GM21529 (cell line): Measurements from ENCODE around the gene DIS3L2.
"Not testable (repeated sequence)": the region's sequence is repeated elsewhere in the genome, so short reads cannot be mapped to it uniquely, and the experiment has no call there.

Experiments used
- ATAC-seq: cut with Tn5 transposase; IDR thresholded peaks from one replicate; pipeline ENCODE4 v1.9.1; 2021; ENCODE audit not compliant: unreplicated experiment

DIS3L2 gene

DNA sequence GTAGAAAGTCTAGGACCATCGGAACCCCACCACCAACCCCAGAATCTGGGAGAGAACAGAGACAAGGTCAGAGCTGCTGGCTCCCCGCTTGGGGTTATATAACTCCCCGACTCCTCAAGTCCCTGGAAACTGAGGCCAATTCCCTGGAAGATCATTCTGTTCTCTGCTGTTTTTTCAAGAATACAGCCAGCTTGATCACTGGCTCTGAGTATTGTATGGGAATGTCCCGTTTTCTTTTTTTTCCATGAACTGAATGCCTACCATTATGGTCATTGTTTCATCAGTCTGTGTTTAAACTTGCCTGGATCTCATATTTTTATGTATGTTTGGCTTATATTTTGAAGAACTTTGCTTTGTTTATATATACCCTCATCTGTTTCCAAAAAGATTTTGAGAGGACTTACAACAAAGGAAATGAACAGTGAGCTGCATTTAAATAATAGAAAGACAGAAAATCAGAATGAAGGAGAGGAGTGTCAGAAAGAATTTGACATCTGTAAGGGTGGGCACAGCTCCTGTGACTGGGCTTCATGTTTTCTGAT lies 327.0 kb downstream of the DIS3L2 start:
- no peak for ATAC-seq

DNA sequence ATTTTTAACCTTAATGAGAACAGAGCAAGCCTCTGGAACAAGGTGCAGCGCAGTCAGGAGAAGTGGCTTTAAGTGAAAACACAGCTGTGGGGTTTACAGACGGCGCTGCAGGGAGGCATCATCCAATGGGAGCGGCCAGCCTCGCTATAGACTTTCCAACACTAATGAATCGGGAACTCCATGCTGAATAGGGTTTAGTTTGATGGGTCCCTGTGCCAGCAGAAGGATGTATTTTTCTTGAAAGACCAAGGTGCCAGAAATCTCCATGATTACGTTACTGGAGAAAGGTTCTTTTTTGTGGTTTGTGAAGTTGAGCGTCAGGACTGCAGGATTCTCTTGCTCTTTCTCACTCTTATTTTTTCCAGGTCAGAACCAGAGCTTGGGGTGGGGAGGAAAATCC lies 329.2 kb downstream of the DIS3L2 start:
- no peak for ATAC-seq

DNA sequence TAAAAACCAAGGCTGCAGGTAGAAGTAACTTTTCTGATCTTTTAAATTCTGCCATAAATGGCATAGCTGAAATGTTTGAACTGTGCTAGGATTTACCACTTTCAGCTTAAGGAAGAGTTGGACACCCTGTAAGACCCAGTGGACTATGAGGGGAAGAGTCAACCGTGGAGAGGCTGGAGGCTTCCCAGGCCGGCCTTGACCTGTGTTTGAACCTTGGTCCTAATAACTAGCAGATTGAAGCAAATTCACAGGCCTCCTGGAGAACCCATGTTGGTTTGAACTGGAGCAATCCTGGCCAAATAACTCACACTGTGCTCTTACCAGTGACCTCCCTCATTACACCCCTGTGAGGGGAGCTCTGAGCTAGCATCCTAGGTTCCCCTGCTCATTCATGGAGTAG lies 329.8 kb downstream of the DIS3L2 start:
- no peak for ATAC-seq

DNA sequence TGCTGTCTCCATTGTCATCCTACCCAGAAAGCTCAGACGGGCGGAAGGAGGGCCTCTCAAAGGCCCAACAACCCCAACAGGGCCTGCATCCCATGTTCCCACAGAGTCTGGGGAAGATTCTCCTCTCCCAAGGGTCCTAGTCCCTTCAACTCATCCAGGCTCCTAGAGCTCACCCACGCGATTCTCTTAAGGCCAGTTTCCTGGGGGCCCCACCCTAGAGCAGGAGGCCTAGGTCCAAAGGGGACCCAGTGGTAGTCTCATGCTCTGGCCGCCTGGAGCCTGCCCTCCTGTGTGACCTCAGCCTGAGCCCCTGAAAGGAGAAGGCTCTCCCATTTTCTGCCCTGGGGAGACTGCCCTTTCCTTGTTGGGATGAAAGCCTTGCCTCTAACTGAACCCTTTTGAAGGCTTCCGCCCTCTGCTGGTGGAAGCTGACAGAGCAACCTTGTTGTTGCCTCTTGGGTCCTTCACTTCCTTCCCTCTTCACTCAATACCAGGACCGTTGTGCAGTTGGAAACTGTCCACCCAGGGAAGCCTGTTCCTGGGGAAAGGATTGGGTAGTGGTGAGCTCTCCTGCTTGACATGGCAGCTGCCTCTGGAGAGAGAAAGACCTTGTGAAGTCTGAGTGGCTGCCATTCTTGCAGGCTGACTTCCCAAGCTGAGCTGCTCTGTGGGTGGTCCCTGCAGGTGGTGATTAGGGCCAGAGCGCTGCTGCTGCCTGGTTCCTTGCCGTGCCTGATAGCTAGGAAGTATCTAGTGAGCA lies 331.1 kb downstream of the DIS3L2 start:
- ATAC-seq: no peak

GRCh38 chr2:232293191-232293590 lies 331.7 kb downstream of the DIS3L2 start:
- ATAC-seq: no peak

- ATAC-seq: no peak
Observed at GRCh38 chr2:232295971-232296370, 334.5 kb downstream of the DIS3L2 start.

DNA sequence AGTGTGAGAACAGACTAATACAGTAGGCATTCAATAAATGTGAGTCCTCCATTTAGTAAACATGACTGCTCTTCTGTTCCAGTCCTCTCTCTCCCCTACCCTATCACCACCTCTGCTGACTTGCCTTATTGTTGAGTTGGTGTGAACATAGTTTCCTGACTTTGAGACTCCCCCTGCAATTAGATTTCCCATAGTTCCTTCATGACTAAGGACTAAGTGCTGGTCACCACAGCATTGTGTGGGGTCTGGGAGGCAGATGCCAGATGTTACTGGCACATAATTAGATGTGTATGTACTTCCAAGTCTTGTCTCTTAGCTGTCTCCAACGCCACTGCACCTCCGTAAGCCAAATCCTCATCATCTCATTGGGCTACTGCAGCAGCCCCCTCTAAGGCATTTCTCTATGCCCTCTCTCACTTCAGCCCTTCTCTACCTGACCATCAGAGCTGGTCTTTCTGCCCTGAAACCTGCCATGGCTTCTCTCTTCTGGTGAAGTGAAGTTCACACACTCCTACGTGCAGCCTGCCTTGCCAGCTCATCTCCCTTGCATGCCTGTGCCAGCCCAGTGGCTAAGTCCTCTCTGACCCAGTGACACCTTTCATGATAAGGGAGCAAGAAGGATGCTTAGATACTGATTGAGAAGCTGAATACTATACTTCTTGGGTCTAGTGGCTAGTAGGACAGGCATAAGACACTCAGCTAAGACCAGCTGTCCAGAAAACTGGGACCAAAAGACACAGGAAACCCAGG lies 335.4 kb downstream of the DIS3L2 start:
- no peak for ATAC-seq

DNA sequence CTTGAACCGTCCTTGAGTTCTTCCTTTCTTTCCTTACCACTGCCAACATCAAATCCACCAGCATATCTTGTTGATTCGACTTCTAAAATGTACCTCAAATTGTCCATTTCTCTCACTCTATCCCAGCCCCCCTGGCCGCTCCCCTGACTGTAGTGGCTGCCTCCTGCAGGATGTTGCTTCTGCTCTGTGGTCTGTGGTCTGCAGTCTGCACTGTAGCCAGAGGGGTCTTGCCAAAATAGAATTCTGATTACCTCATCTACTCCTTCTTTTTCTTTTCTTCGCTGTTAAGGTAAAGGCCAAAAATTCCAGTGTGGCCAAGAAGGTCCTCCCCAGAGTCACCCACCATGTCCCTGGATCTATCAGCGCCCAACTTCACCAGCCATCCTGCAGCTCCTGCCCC lies 337.6 kb downstream of the DIS3L2 start:
- ATAC-seq: no peak

GRCh38 chr2:232299927-232300674 lies 338.6 kb downstream of the DIS3L2 start:
- no peak for ATAC-seq

DNA sequence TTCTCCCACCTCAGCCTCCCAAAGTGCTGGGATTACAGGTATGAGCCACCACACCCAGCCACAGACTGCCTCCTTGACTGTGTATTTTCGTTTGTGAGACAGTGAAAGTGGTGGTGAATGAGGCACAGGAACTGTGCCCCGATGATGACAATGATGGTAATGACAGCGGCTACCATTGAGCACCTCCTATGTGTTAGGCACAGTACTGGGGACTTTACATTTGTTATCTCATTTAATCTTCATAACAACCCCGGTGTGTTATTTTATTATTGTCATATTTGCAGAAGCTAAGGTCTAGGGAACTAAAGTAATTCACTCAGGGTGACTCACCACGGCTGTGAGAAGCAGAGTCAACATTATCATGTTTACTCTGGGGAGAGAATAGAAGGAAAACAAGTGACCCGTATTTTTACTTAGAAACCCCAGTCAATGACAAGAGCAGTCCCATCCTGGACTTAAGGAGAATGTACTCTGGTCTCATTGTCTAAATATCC lies 339.4 kb downstream of the DIS3L2 start:
- ATAC-seq: no peak

- ATAC-seq: no peak
Observed at GRCh38 chr2:232304236-232304635, 342.7 kb downstream of the DIS3L2 start.

GRCh38 chr2:232306741-232307305 lies 345.3 kb downstream of the DIS3L2 start:
- no peak for ATAC-seq

DNA sequence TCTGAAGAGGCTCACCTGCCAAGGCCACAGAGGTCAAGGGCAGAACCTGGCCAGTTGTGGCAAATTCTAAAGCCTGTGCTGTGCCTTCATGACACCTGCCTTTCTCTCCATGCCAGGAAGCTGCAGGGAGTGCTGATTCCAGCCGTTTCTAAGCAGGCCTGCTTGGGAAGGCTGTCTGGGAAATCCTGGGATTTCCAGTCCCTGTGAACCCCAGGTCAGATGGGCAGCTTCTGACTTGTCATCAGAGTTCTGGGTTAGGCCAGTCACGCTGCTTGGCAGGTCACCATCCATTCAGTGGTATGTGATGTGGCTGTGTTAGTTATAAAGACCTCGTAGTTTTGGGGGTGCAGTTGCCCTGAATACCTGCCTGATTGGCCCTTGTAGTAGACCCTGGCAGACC lies 346.3 kb downstream of the DIS3L2 start:
- no peak for ATAC-seq

DNA sequence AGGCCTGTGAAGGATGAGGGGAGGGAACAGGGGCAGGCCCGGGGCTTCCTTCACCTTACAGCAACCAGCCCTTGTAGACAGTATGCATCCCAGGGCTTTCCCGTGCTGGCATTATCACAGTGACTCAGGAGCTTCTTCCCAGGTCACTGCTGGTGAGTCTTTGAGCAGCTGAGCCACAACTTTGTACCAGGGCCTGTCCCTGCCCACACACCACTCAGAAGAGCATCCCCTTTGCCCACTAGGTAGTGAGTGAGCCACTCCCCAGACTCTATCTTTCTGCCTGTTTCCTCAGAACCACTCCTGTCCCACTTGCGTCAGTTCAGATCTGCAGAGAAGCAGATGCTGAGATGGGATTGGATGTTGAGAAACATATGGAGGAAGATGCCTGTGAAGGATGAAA lies 347.5 kb downstream of the DIS3L2 start:
- no peak for ATAC-seq

- ATAC-seq: no peak
Observed at GRCh38 chr2:232309592-232309991, 348.1 kb downstream of the DIS3L2 start.

GRCh38 chr2:232310121-232310520 lies 348.6 kb downstream of the DIS3L2 start:
- no peak for ATAC-seq

- ATAC-seq: no peak
Observed at GRCh38 chr2:232310696-232311095, 349.2 kb downstream of the DIS3L2 start.

DNA sequence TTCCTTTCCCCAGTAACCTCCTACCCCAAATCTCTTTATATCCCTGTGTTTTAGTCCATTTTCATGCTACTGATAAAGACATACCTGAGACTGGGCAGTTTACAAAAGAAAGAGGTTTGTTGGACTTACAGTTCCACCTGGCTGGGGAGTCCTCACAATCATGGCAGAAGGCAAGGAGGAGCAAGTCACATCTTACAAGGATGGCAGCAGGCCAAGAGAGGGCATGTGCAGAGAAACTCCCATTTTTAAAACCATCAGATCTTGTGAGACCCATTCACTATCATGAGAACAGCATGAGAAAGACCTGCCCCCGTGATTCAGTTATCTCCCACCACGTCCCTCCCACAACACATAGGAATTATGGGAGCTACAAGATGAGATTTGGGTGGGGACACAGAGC lies 352.1 kb downstream of the DIS3L2 start:
- not testable (repeated sequence) for ATAC-seq

GRCh38 chr2:232315049-232315922 lies 353.8 kb downstream of the DIS3L2 start:
- peak; percentile 89 for ATAC-seq

GRCh38 chr2:232315923-232316299 lies 354.4 kb downstream of the DIS3L2 start:
- no peak for ATAC-seq
